Measurements from ENCODE around the gene IRGQ. TPM values are rescaled to one million over a fixed set of nuclear protein-coding genes. Genes with fewer than 3 reads are reported as not detected.
"Not testable (repeated sequence)": the region's sequence is repeated elsewhere in the genome, so short reads cannot be mapped to it uniquely, and the experiment has no call there.

Gene IRGQ
- total RNA-seq, 4 donors from 2014 or later: 9.6 to 18.4 (median 15.1) TPM

GRCh38 chr19:43606569-43607229, 10.8 kb upstream of the IRGQ start:
- H3K4me1 ChIP-seq: peaks cover 0 to 23% (median 9%) of the 10 kb centered on the region in 3 donors
- no peaks in the 10 kb centered on the region for H3K9me3 ChIP-seq
- peak overlapping the region; percentile 12 to 70 (median 54) for H3K27ac ChIP-seq
- no peak for TF ChIP-seq CTCF (IDR thresholded peaks at IDR 0.05)
- no peak for TF ChIP-seq POLR2A (IDR thresholded peaks at IDR 0.05)
- intact Hi-C loops (cut with DNase I): loop anchor here (10.0 kb wide), 1 partner anchor 48 kb away; no protein-coding TSS in a partner anchor
- no peaks in the 10 kb centered on the region for H3K27me3 ChIP-seq
- H3K4me3 ChIP-seq: no peak overlapping the region
- no peak for DNase-seq
- WGBS, 2 donors: 52 to 65% methylated on average over 6 of the region's 7 CpGs
- H3K36me3 ChIP-seq: peaks cover 0 to 54% (median 6%) of the 10 kb centered on the region in 3 donors

- no peak overlapping the region for H3K4me3 ChIP-seq
- TF ChIP-seq POLR2A (IDR thresholded peaks at IDR 0.05): no peak
- no peaks in the 10 kb centered on the region for H3K27me3 ChIP-seq
- 70 to 78% methylated on average over 6 to 7 of the region's 7 CpGs for WGBS, 2 donors
- H3K36me3 ChIP-seq: peaks cover 0 to 54% (median 6%) of the 10 kb centered on the region in 3 donors
- no peak for DNase-seq
- intact Hi-C loops (cut with DNase I): loop anchor here (10.0 kb wide), 1 partner anchor 49 kb away; no protein-coding TSS in a partner anchor
- peaks cover 0 to 23% (median 9%) of the 10 kb centered on the region in 3 donors for H3K4me1 ChIP-seq
- peak overlapping the region in 3 of 4 donors; percentile 51 to 70 (median 56) for H3K27ac ChIP-seq
- H3K9me3 ChIP-seq: no peaks in the 10 kb centered on the region
These were observed 10.1 kb upstream of the IRGQ start for GRCh38 chr19:43605875-43606568.

- not testable (repeated sequence) for H3K9me3 ChIP-seq, DNase-seq, H3K27ac ChIP-seq, H3K4me3 ChIP-seq, H3K27me3 ChIP-seq
- intact Hi-C loops (cut with DNase I): loop anchor here (10.0 kb wide), 1 partner anchor 54 kb away; no protein-coding TSS in a partner anchor
- Histone ChIP-seq H3K4me1 (peaks cover 13 to 29% (median 17%) of the 10 kb centered on the region in 3 donors), H3K36me3 (peaks cover 0 to 52% (median 9%) of the 10 kb centered on the region in 3 donors)
- WGBS, 2 donors: 65 to 83% methylated on average over 1 to 5 of the region's 5 CpGs
These were observed 4.4 kb upstream of the IRGQ start for GRCh38 chr19:43600326-43600725.

- Histone ChIP-seq H3K4me3 (no peak overlapping the region), H3K4me1 (peaks cover 16 to 35% (median 22%) of the 10 kb centered on the region in 3 donors), H3K9me3 (no peaks in the 10 kb centered on the region), H3K27me3 (no peaks in the 10 kb centered on the region), H3K27ac (no peak overlapping the region), H3K36me3 (peaks cover 0 to 52% (median 9%) of the 10 kb centered on the region in 3 donors)
- 66 to 72% methylated on average over 4 of the region's 4 CpGs for WGBS, 2 donors
- no peak for DNase-seq
- intact Hi-C loops (cut with DNase I): loop anchor here (10.0 kb wide), 2 partner anchors 55 to 65 kb away; partner anchors contain the start of gene ZNF575
- TF ChIP-seq POLR2A (IDR thresholded peaks at IDR 0.05) (no peak), CTCF (IDR thresholded peaks at IDR 0.05) (no peak)
These were observed 3.8 kb upstream of the IRGQ start for GRCh38 chr19:43599635-43600295.

GRCh38 chr19:43598445-43599240, 2.7 kb upstream of the IRGQ start:
- no peak overlapping the region for H3K27ac ChIP-seq
- no peak for DNase-seq
- TF ChIP-seq CTCF (IDR thresholded peaks at IDR 0.05) (no peak), POLR2A (IDR thresholded peaks at IDR 0.05) (no peak)
- H3K9me3 ChIP-seq: no peaks in the 10 kb centered on the region
- no peaks in the 10 kb centered on the region for H3K27me3 ChIP-seq
- 94 to 95% methylated on average over 13 to 14 of the region's 19 CpGs for WGBS, 2 donors
- H3K4me3 ChIP-seq: no peak overlapping the region
- H3K4me1 ChIP-seq: peaks cover 27 to 46% (median 29%) of the 10 kb centered on the region in 3 donors
- intact Hi-C loops (cut with DNase I): loop anchor here (10.0 kb wide), 1 partner anchor 64 kb away; the partner anchor contains the start of gene ZNF575
- H3K36me3 ChIP-seq: peaks cover 2 to 59% (median 9%) of the 10 kb centered on the region in 3 donors

Data from esophagus squamous epithelium (tissue), 5 donors.